Left lung (tissue), 10 donors: Measurements from ENCODE around the gene GCAT. TPM values are rescaled to one million over a fixed set of nuclear protein-coding genes. Genes with fewer than 3 reads are reported as not detected.

ENCODE experiments used
- ATAC-seq: fragments of 200-7000 bp; cut with Tn5 transposase; one replicate; pipeline ENCODE4 v1.9.1; 2020; ENCODE audit warnings: moderate library complexity
- DNase-seq, 4 donors: peaks; one replicate each; pipeline ENCODE4 v3.0.0-alpha.2; 2013 to 2020
- H3K27ac ChIP-seq, 2 donors: fragments of 200-600 bp; sonication (generic) in 1 of 2; one replicate each; pipeline versions ENCODE4 v1.5.0 to v1.8.0; 2020 to 2021
- H3K27me3 ChIP-seq, 2 donors: fragments of 200-600 bp; sonication (generic) in 1 of 2; one replicate each; pipeline versions ENCODE4 v1.5.0 to v1.8.0; 2020 to 2021
- H3K36me3 ChIP-seq, 2 donors: fragments of 200-600 bp; sonication (generic) in 1 of 2; one replicate each; pipeline versions ENCODE4 v1.5.0 to v1.8.0; 2020 to 2021
- H3K4me1 ChIP-seq, 2 donors: fragments of 200-600 bp; one replicate each; pipeline ENCODE4 v1.8.0; 2021
- H3K4me3 ChIP-seq, 2 donors: fragments of 200-600 bp; sonication (generic) in 1 of 2; one replicate each; pipeline versions ENCODE4 v1.5.0 to v1.8.0; 2020 to 2021; ENCODE audit warnings: mild to moderate bottlenecking in 1 of 2
- H3K9me3 ChIP-seq, 2 donors: fragments of 200-600 bp; sonication (generic) in 1 of 2; one replicate each; pipeline versions ENCODE4 v1.5.0 to v1.8.0; 2020 to 2021
- intact Hi-C, 2 donors: fragments of 100-400 bp; cut with DNase I; formaldehyde crosslinking; loops; one replicate each; pipeline versions ENCODE4 v1.11.2 to v1.14.2; 2022
- polyA plus RNA-seq, 6 donors: library from polyadenylated mRNA; unstranded; fragments of 120-200 nt; gene quantifications; one replicate each; pipeline ENCODE4 v1.2.1, GENCODE V29; 2013; ENCODE audit not compliant: insufficient read length in 6 of 6
- total RNA-seq, 2 donors: library from RNA; stranded (reverse); fragmentation: NEBNext Ultra II Directional; extraction: Animal tissue kit (Norgen Biotek cat#: 25700); gene quantifications; one replicate each; pipeline ENCODE4 v1.2.1, GENCODE V29; 2021
- TF ChIP-seq, protein P1 (sequence below), 2 donors: fragments of 200-600 bp; sonication (generic) in 1 of 2; IDR thresholded peaks; one replicate each; pipeline versions ENCODE4 v1.5.0 to v1.8.0; 2021; ENCODE audit warnings: antibody characterized with exemption in 2 of 2
- donor health status: DM: no; HTN: yes; CAD: no.
- donor health status: DM: no; HTN: no; CAD: no.

Gene GCAT
- total and polyA plus RNA-seq, 8 donors, result 8.1 to 16.7 (median 9.0) TPM

DNA sequence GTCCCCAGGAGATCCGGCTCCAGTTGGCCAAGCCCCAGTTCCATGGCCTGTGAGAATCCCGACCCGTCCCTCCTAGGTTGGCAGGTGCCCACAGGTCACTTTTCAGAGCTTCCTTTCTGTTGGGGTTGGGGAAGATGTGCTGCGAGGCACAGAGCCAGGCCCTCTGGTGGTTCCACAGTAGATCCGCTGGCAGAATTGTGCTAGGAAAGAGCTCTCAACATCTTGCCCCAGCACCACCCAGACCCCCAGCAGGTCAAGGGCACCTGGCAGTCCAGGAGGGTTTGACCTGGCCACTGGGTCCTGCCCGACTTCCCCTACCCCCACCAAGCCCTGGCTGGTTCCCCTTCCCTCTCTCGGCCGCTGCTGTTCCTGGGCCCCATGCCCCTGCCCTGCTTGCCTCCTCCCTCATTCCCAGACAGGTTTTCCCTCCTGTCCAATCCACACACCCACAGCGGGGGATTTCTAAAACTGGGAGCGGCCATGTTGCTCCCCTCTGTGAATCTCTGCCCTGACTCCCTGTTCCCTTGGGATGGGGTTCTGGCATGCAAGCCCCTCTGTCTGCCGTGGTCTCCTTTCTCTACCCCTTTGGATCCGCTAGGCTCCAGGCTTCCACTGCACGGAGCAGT, 26.2 kb upstream of the GCAT start:
- Histone ChIP-seq H3K36me3 (no peaks in the 10 kb centered on the region), H3K27me3 (no peaks in the 10 kb centered on the region), H3K4me3 (no peak overlapping the region), H3K4me1 (peaks cover 0 to 5% of the 10 kb centered on the region in 2 donors), H3K27ac (no peak overlapping the region), H3K9me3 (no peaks in the 10 kb centered on the region)
- no peak for DNase-seq
- no peak for ATAC-seq
- TF ChIP-seq, protein P1, sequence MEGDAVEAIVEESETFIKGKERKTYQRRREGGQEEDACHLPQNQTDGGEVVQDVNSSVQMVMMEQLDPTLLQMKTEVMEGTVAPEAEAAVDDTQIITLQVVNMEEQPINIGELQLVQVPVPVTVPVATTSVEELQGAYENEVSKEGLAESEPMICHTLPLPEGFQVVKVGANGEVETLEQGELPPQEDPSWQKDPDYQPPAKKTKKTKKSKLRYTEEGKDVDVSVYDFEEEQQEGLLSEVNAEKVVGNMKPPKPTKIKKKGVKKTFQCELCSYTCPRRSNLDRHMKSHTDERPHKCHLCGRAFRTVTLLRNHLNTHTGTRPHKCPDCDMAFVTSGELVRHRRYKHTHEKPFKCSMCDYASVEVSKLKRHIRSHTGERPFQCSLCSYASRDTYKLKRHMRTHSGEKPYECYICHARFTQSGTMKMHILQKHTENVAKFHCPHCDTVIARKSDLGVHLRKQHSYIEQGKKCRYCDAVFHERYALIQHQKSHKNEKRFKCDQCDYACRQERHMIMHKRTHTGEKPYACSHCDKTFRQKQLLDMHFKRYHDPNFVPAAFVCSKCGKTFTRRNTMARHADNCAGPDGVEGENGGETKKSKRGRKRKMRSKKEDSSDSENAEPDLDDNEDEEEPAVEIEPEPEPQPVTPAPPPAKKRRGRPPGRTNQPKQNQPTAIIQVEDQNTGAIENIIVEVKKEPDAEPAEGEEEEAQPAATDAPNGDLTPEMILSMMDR (IDR thresholded peaks at IDR 0.05), result no peak
- intact Hi-C loops, result loop anchor here in 1 of 2 donors (10.0 kb wide), 1 partner anchor 137 kb away; no protein-coding TSS in a partner anchor

DNA sequence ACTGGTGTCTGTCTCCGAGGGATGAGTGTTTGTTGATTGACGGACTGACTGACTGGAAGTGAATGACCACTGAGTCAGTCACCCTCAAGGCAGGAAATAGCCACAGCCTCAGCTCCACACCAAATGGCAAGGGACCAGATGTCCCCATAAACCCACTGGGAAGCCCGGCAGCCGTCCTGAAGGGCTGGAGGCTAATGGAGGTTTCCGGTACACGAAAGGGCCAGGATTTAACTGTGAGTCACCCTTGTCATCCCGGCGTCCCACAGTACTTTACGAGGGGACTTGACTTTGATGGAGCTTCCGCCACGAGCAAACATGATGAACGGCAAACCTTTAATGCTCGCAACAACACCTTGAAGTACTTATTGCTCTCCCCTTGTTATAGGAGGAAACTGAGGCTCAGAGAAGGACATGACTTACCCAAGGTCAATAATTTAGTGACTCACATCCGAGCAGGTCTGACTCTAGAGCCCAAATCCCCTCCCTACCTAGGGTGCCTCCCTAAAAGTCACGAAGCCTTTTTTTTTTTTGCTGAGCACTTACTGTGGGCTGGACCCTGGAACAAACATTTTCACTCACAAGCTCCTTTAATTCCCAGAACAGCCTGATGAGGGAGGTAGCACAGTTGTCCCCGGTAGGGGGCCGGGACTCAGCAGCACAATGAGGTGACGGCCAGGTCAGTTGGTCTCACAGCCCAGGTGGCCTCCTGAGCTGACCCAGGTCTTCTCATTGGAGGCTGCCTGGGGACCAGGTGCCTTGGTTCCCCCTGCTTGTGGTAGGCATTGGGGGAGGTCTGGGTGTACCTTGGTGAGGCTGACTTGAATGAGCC, 25.2 kb upstream of the GCAT start:
- no peak overlapping the region for H3K27ac ChIP-seq
- TF ChIP-seq, protein P1 (IDR thresholded peaks at IDR 0.05), result no peak
- no peak overlapping the region for H3K4me3 ChIP-seq
- no peaks in the 10 kb centered on the region for H3K36me3 ChIP-seq
- intact Hi-C loops, result loop anchor here in 1 of 2 donors (10.0 kb wide), 1 partner anchor 138 kb away; no protein-coding TSS in a partner anchor
- ATAC-seq (no peak), DNase-seq (no peak)
- no peaks in the 10 kb centered on the region for H3K27me3 ChIP-seq
- H3K9me3 ChIP-seq, result no peaks in the 10 kb centered on the region
- no peaks in the 10 kb centered on the region for H3K4me1 ChIP-seq

DNA sequence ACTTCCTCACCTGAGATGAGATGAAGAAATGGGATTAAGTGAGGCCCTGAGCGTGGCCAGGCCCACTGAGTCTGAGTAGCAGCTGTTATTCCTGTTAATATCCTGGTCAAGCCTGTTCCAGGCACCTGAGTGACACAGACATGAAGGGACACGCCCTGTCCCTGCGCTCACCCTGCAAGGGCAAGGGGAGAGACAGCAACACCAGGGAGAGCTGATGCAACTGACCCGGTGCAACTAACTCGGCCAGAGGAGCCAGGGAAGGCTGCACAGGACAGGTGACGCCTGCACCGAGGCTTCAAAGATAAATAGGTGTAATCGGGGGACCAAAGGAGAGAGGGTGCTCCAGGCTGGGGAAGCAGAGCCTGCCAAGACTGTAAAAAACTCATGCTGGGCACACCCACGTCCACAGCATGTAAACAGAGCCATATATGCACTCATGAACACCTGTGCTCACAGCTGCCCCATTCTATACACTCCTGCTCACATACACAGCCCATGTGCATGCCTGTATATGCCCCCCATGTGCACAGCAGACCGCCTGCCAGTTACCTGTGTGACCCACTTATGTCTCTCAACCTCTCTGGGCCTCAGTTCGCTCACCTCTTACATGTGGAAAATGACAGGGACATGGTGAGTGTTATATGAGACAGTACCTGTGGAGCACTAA, 22.8 kb upstream of the GCAT start:
- H3K27ac ChIP-seq, result no peak overlapping the region
- TF ChIP-seq, protein P1 (IDR thresholded peaks at IDR 0.05), result no peak
- peak in 1 of 4 donors; percentile 63 for DNase-seq
- H3K9me3 ChIP-seq, result no peaks in the 10 kb centered on the region
- no peak overlapping the region for H3K4me3 ChIP-seq
- no peaks in the 10 kb centered on the region for H3K36me3 ChIP-seq
- H3K4me1 ChIP-seq, result no peaks in the 10 kb centered on the region
- no peaks in the 10 kb centered on the region for H3K27me3 ChIP-seq
- intact Hi-C loops, result loop anchor here in 1 of 2 donors (10.0 kb wide), 1 partner anchor 140 kb away; no protein-coding TSS in a partner anchor
- peak; percentile 94 for ATAC-seq

- H3K27me3 ChIP-seq, result no peaks in the 10 kb centered on the region
- intact Hi-C loops, result no loop called here
- no peak overlapping the region for H3K27ac ChIP-seq
- no peaks in the 10 kb centered on the region for H3K36me3 ChIP-seq
- H3K4me1 ChIP-seq, result peaks cover 0 to 10% of the 10 kb centered on the region in 2 donors
- H3K4me3 ChIP-seq, result no peak overlapping the region
- no peaks in the 10 kb centered on the region for H3K9me3 ChIP-seq
- DNase-seq (no peak), ATAC-seq (no peak)
- TF ChIP-seq, protein P1 (IDR thresholded peaks at IDR 0.05), result no peak
Measured at GRCh38 chr22:37790234-37790633, 17.5 kb upstream of the GCAT start.

GRCh38 chr22:37792494-37792893, 15.2 kb upstream of the GCAT start:
- no peak for DNase-seq
- ATAC-seq, result no peak
- Histone ChIP-seq H3K27me3 (no peaks in the 10 kb centered on the region), H3K4me1 (peaks cover 0 to 10% of the 10 kb centered on the region in 2 donors), H3K36me3 (no peaks in the 10 kb centered on the region), H3K9me3 (no peaks in the 10 kb centered on the region), H3K4me3 (no peak overlapping the region), H3K27ac (no peak overlapping the region)
- intact Hi-C loops, result no loop called here
- TF ChIP-seq, protein P1 (IDR thresholded peaks at IDR 0.05), result no peak
